NB4 (cell line): ENCODE results near the gene ITIH4.

Source experiments
- CTCF ChIP-seq: IDR thresholded peaks from one replicate; pipeline ENCODE4 v1.5.1; 2012; ENCODE audit warnings: low read depth, low read length
- POLR2A ChIP-seq: IDR thresholded peaks from 2 replicates; pipeline ENCODE4 v1.6.1; 2011; ENCODE audit warnings: mild to moderate bottlenecking; ENCODE audit not compliant: insufficient read length; ENCODE audit errors: extremely low read depth

GRCh38 chr3:52792961-52793695 lies 37.3 kb downstream of the ITIH4 start:
- TF ChIP-seq POLR2A (no peak), CTCF (no peak)
